RWPE2 (cell line): Measurements from ENCODE around the gene R3HDM2.

ENCODE experiments used
- ATAC-seq: fragments of 200-7000 bp; cut with Tn5 transposase; 3 replicates; pipeline ENCODE4 v1.9.1; 2021; ENCODE audit warnings: low read depth
- DNase-seq: peaks from one replicate; pipeline ENCODE4 v3.0.0-alpha.2; 2020; ENCODE audit warnings: low spot score
- H3K27ac ChIP-seq: fragments of 450-650 bp; 2 replicates; pipeline ENCODE4 v1.5.1; 2017; ENCODE audit warnings: mild to moderate bottlenecking; ENCODE audit not compliant: poor library complexity, severe bottlenecking
- H3K27me3 ChIP-seq: fragments of 250-450 bp; sonication (Bioruptor Pico); 2 replicates; pipeline ENCODE4 v1.5.1; 2021; ENCODE audit warnings: mild to moderate bottlenecking, moderate library complexity; ENCODE audit not compliant: insufficient read depth, poor library complexity, severe bottlenecking
- H3K36me3 ChIP-seq: fragments of 250-450 bp; sonication (Bioruptor Pico); 2 replicates; pipeline ENCODE4 v1.5.1; 2020; ENCODE audit warnings: low read depth, mild to moderate bottlenecking, moderate library complexity
- H3K4me1 ChIP-seq: fragments of 250-450 bp; sonication (Bioruptor Pico); 2 replicates; pipeline ENCODE4 v1.5.1; 2021; ENCODE audit warnings: mild to moderate bottlenecking, moderate library complexity; ENCODE audit not compliant: insufficient read depth, poor library complexity, severe bottlenecking
- H3K4me3 ChIP-seq: fragments of 250-450 bp; sonication (Bioruptor Pico); 2 replicates; pipeline ENCODE4 v1.5.1; 2021; ENCODE audit warnings: mild to moderate bottlenecking, moderate library complexity; ENCODE audit not compliant: severe bottlenecking
- H3K9me3 ChIP-seq: fragments of 250-450 bp; sonication (Bioruptor Pico); 2 replicates; pipeline ENCODE4 v1.5.1; 2021; ENCODE audit warnings: mild to moderate bottlenecking, moderate library complexity; ENCODE audit not compliant: severe bottlenecking
- TF ChIP-seq, protein P1 (sequence below): fragments of 450-650 bp; IDR thresholded peaks from one replicate; pipeline ENCODE4 v1.5.1; 2017; ENCODE audit warnings: mild to moderate bottlenecking, moderate library complexity; ENCODE audit not compliant: poor library complexity, severe bottlenecking

Gene R3HDM2

GRCh38 chr12:57212701-57213057, 218.2 kb downstream of the R3HDM2 start:
- Histone ChIP-seq H3K36me3 (no peaks in the 10 kb centered on the region), H3K4me3 (no peak overlapping the region), H3K9me3 (no peaks in the 10 kb centered on the region), H3K27me3 (peaks cover 30% of the 10 kb centered on the region), H3K4me1 (no peaks in the 10 kb centered on the region), H3K27ac (no peak overlapping the region)
- no peak for ATAC-seq
- TF ChIP-seq, protein P1, sequence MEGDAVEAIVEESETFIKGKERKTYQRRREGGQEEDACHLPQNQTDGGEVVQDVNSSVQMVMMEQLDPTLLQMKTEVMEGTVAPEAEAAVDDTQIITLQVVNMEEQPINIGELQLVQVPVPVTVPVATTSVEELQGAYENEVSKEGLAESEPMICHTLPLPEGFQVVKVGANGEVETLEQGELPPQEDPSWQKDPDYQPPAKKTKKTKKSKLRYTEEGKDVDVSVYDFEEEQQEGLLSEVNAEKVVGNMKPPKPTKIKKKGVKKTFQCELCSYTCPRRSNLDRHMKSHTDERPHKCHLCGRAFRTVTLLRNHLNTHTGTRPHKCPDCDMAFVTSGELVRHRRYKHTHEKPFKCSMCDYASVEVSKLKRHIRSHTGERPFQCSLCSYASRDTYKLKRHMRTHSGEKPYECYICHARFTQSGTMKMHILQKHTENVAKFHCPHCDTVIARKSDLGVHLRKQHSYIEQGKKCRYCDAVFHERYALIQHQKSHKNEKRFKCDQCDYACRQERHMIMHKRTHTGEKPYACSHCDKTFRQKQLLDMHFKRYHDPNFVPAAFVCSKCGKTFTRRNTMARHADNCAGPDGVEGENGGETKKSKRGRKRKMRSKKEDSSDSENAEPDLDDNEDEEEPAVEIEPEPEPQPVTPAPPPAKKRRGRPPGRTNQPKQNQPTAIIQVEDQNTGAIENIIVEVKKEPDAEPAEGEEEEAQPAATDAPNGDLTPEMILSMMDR: no peak
- no peak for DNase-seq

DNA sequence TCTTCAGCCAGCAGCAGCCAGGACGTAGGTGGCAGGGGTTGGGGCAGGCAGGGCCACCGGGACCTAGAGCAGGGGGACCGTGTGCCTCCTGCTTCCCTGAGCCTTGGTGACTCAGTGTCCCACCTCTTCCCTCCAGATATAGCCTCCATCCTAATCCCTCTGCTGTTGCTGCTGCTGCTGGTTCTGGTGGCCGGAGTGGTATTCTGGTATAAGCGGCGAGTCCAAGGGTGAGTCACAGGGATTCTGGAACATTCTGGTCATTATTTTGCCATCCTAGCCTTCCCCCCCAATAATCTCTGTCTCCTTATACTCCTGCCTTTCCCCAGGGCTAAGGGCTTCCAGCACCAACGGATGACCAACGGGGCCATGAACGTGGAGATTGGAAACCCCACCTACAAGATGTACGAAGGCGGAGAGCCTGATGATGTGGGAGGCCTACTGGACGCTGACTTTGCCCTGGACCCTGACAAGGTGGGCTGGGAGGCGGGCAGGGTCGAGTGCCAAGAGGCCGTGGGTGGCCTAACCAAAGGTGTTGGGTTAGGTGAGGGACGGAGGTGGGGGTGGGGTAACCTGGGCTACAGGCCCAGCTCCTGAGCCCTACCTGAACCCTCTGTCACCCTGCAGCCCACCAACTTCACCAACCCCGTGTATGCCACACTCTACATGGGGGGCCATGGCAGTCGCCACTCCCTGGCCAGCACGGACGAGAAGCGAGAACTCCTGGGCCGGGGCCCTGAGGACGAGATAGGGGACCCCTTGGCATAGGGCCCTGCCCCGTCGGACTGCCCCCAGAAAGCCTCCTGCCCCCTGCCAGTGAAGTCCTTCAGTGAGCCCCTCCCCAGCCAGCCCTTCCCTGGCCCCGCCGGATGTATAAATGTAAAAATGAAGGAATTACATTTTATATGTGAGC, 218.8 kb downstream of the R3HDM2 start:
- ATAC-seq: no peak
- H3K4me1 ChIP-seq: no peaks in the 10 kb centered on the region
- TF ChIP-seq, protein P1: no peak
- H3K27ac ChIP-seq: no peak overlapping the region
- no peak for DNase-seq
- H3K4me3 ChIP-seq: no peak overlapping the region
- H3K36me3 ChIP-seq: no peaks in the 10 kb centered on the region
- H3K9me3 ChIP-seq: no peaks in the 10 kb centered on the region
- peaks cover 24% of the 10 kb centered on the region for H3K27me3 ChIP-seq

DNA sequence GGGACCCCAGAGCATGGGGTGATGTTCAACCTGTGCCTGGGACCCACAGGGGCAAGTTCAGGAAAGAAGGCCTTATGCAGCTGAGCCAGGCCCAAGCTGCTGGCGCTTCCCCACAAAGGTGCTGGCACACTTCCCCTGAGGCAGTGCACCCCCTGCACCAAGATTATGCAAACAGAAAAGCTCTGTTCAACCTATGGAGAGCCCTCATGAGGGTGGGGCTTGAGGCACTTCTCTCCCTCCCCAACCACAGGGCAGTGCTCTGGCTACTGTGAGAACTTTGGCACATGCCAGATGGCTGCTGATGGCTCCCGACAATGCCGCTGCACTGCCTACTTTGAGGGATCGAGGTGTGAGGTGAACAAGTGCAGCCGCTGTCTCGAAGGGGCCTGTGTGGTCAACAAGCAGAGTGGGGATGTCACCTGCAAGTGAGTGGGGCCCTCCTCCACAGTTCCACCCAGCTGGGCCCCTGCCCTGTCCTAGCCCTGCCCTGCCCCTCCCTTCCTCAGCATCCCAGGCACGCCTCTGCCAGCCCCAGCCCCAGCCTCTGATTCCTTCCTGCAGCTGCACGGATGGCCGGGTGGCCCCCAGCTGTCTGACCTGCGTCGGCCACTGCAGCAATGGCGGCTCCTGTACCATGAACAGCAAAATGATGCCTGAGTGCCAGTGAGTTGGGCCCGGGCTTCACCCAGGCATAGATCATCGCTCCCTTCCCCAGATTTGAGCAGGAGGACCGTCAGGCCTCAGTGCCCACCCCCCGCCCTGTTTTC, 219.7 kb downstream of the R3HDM2 start:
- DNase-seq (no peak), ATAC-seq (no peak)
- Histone ChIP-seq H3K27me3 (peaks cover 18% of the 10 kb centered on the region), H3K4me3 (no peak overlapping the region), H3K36me3 (no peaks in the 10 kb centered on the region), H3K4me1 (no peaks in the 10 kb centered on the region), H3K9me3 (no peaks in the 10 kb centered on the region), H3K27ac (no peak overlapping the region)
- TF ChIP-seq, protein P1: no peak

DNA sequence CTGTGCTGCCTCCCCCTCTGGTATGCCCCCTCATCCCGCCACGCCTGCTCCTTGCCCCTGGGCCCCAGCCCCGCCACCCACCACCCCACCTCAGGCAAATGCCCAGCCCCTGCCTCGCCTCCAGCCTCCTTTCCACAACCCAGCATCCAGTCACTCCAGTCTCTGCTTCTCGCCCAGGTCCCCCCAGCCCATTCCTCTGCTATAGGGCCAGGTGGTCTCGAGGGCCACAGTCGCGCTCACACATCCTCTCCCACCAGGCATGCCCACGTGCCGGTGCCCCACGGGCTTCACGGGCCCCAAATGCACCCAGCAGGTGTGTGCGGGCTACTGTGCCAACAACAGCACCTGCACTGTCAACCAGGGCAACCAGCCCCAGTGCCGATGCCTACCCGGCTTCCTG, 220.4 kb downstream of the R3HDM2 start:
- no peak for DNase-seq
- Histone ChIP-seq H3K4me1 (no peaks in the 10 kb centered on the region), H3K27me3 (peaks cover 11% of the 10 kb centered on the region), H3K36me3 (no peaks in the 10 kb centered on the region), H3K9me3 (no peaks in the 10 kb centered on the region), H3K27ac (no peak overlapping the region), H3K4me3 (no peak overlapping the region)
- no peak for ATAC-seq
- TF ChIP-seq, protein P1: no peak

- Histone ChIP-seq H3K4me1 (no peaks in the 10 kb centered on the region), H3K36me3 (no peaks in the 10 kb centered on the region), H3K27ac (no peak overlapping the region), H3K9me3 (no peaks in the 10 kb centered on the region), H3K4me3 (no peak overlapping the region), H3K27me3 (peaks cover 6% of the 10 kb centered on the region)
- no peak for DNase-seq
- TF ChIP-seq, protein P1: no peak
- ATAC-seq: no peak
These were observed 220.9 kb downstream of the R3HDM2 start for GRCh38 chr12:57209916-57210315.
